GM10847 (cell line): ENCODE measurements around the gene ZNF579.

Source experiments
- POLR2A ChIP-seq: IDR thresholded peaks from 2 replicates; pipeline ENCODE4 v1.6.1; 2011; ENCODE audit not compliant: insufficient read length; ENCODE audit errors: extremely low read depth

The ZNF579 gene

DNA sequence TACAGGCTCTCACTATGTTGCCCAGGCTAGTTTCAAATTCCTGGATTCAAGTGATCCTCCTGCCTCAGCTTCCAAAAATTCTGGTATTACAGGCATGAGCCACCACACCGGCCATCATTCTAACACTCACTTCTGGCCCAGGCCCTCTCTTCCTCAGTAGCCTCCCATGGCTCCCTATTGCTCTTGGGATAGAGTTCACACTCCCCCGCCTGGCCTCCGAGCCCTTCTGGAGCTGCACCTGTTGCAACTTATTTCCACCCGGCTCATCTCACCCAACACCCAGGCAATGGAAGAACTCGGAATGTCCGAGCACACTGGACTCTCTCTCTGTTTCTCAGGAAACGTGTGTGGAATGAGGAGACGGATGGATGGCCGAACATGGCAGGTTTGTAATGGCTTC, 26.3 kb downstream of the ZNF579 start:
- no peak for TF ChIP-seq POLR2A

DNA sequence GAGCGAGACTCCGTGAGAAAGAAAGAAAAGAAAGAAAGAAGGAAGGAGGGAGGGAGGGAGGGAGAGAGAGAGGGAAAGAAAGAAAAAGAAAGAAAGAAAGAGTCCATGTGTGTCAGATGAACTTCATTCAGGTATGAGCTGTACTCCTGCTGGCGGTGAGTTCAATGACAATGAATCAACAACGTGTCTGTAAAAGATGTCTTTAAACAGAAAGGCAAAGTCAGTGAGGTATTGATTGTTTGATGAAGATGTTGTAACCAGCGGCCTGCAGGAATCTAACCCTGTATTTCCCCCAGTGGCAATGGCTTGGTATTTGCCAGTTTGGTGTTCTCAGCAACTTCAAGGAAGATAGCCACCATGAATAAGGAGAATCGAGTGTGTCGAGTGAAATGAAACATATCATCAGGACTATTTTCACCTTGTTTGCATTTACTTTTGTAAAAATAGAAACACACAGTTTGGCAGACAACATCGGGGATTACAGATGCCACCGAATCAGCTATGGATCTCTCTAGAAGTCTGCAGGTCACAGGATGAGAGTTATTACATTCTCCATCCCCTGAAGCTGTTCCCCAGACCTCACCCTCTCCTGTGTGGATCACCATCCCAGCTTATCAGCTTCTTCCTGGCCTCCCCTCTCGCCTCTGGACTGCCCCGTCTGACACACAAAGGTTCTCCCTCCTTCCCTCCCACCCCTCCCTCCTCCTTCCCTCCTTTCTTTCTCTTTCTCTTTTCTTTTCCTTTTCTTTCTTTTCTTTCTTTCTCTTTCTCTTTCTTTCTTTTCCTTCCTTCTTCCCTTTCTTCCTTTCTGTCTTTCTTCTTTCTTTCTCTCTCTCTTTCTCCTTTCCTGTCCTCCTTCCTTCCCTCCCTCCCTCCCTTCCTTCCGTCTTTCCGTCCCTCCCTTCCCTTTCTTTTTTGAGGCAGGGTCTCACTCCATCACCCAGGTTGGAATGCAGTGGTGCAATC, 27.1 kb downstream of the ZNF579 start:
- no peak for TF ChIP-seq POLR2A

GRCh38 chr19:55552620-55553019, 28.0 kb downstream of the ZNF579 start:
- TF ChIP-seq POLR2A, result no peak

GRCh38 chr19:55552206-55552605, 28.4 kb downstream of the ZNF579 start:
- TF ChIP-seq POLR2A, result no peak

GRCh38 chr19:55550321-55550650, 30.4 kb downstream of the ZNF579 start:
- no peak for TF ChIP-seq POLR2A

DNA sequence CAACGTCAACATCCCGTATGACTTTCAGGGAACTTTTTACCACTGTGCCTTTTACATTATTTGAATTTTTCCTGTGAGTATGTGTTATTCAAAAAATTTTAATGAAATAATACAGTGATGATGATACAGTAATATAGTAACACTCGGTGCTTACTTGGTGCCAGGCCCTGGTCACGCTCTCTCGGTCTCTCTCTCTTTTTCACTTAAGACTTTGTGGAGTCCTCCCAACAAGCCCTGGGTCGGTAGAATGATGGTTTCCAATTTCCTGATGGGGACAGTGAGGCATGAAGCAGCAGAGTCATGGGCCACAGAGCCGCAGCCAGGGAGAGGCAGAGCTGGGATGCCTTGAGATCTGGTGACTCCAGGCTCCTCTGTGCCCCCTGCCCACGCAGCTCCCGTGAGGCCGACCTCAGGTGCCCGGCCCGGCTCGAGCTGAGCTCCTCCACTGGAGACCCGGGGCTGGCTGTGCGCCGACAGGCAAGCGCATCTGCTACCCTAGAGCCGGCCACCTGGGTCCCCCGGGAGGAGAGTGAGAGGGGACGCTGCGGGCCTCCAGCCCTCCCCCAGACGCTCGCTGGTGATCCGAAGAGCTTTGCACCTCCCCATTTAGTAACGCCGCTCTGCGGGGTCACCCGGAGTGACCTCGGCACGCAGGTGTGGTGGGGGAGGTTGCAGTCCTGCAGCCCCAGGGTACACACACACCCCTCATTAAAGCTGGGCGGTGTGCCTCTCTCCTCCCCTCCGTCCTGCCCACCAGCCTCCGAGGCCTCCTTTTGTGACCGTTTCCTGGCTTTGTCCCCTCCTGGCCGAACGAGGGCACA, 30.9 kb downstream of the ZNF579 start:
- no peak for TF ChIP-seq POLR2A

DNA sequence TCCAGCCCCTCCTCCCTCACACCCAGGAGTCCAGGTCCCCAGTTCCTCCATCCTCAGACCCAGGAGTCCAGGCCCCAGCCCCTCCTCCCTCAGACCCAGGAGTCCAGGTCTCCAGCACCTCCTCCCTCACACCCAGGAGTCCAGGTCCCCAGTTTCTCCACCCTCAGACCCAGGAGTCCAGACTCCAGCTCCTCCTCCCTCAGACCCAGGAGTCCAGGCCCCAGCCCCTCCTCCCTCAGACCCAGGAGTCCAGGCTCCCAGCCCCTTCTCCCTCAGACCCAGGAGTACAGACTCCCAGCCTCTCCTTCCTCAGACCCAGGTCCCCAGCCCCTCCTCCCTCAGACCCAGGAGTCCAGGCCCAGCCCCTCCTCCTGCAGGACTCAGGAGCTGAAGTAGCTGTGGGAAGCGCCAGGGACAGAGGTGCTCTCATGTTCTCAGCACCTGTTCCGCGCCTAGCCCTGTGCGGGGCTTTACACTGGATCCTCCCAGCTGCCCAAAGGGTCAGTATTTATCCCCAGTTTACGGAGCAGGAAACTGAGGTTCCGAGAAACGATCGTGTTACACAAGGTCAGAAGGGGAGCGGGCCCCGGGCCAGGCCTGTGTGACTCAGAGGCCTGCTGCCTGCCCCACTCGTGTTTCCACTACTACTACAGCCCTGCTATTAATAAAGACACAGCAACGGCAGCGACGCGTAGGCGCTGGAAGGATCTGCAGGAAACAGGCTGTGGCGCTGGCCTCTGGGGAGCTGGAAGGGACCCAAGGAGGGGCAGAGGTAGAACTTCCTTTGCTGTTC, 33.6 kb downstream of the ZNF579 start:
- no peak for TF ChIP-seq POLR2A

- no peak for TF ChIP-seq POLR2A
Observed at GRCh38 chr19:55546011-55546410, 34.6 kb downstream of the ZNF579 start.

DNA sequence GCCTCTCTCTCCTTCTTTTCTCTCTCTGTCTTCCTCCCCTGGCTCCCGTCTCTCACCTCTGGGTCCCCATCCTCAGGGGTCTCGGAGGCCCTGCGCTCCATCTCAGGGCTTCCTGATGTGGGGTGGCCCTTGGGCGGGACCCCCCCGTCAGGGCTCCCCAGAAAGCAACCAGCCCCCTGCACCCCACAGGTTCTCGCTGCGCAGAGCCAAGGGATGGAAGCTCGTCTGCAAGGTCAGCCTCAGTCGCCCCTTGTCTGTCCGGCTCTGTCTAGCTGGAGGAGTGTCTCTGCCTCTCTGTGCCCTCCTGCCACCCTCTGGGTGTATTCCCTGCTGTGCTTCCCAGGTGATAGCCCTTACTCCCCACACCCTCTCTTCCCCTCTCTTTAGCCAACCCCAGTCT, 35.2 kb downstream of the ZNF579 start, which contains the start of gene SBK3:
SBK3 (minus strand) TSS at position 101 of the 400 bp plus-strand sequence; CDS start at position 101, 0 bp downstream.
- no peak for TF ChIP-seq POLR2A

GRCh38 chr19:55544776-55545439, 35.7 kb downstream of the ZNF579 start:
- TF ChIP-seq POLR2A, result no peak

GRCh38 chr19:55544014-55544413, 36.6 kb downstream of the ZNF579 start:
- TF ChIP-seq POLR2A, result no peak

GRCh38 chr19:55543567-55543966, 37.1 kb downstream of the ZNF579 start:
- TF ChIP-seq POLR2A, result no peak

DNA sequence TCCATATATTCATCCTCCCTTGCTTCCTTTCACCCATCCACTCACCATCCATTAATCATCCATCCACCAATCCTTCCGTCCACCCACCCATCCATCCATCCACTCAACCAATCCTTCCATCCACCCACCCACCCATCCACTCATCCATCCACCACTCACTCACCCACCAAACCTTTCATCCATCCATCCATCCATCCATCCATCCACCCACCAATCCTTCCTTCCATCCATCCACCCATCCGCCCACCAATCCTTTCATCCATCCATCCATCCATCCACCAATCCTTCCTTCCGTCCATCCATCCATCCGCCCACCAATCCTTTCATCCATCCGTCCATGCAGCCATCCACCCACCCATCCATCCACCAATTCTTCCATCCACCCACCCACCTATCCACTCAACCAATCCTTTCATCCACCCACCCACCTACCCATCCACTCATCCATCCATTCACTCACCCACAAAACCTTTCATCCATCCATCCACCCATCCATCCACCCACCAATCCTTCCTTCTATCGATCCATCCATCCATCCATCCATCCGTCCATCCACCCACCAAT, 38.3 kb downstream of the ZNF579 start:
- TF ChIP-seq POLR2A, result no peak

DNA sequence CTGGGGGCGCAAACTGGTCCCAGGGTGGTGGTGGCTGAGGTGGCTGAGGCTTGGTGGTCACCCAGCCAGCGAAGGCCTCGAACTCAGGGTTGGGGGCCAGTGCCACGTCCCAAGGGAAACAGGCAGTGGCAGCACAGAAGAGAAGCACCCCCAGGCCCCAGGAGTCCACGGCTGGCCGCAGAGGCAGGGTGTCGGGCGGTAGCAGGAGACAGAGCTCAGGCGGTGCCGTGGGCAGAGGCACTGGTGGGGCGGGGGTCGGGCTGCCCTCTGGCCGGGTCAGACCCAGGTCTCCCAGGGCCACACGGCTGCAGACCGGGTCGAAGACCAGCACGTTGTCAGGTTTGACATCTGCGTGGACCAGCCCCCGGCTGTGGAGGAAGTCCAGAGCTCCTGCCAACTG, 39.6 kb downstream of the ZNF579 start:
- TF ChIP-seq POLR2A, result no peak
